SK-N-MC (cell line): ENCODE data around the gene ZAR1L.

Experiments used
- DNase-seq: peaks from one replicate; pipeline ENCODE4 v3.0.0-alpha.2; 2011; ENCODE audit warnings: low read depth, low spot score
- H3K27ac ChIP-seq: fragments of 200-600 bp; sonication (generic); 2 replicates; pipeline ENCODE4 v1.5.1; 2016; ENCODE audit warnings: mixed run types
- H3K36me3 ChIP-seq: fragments of 200-600 bp; sonication (generic); 2 replicates; pipeline ENCODE4 v1.6.1; 2017; ENCODE audit warnings: antibody characterized with exemption, low read length, mixed read lengths; ENCODE audit not compliant: insufficient read depth
- H3K4me3 ChIP-seq: fragments of 200-600 bp; sonication (generic); 2 replicates; pipeline ENCODE4 v1.5.1; 2016
- H3K9ac ChIP-seq: fragments of 200-600 bp; sonication (generic); 2 replicates; pipeline ENCODE4 v1.8.0; 2017; ENCODE audit warnings: mixed run types, mixed read lengths; ENCODE audit not compliant: insufficient read length
- H3K9me3 ChIP-seq: fragments of 200-600 bp; sonication (generic); 2 replicates; pipeline ENCODE4 v1.6.1; 2017; ENCODE audit warnings: low read depth, mild to moderate bottlenecking, antibody characterized with exemption, low read length, moderate library complexity, mixed read lengths
- EZH2 ChIP-seq: fragments of 200-600 bp; sonication (generic); IDR thresholded peaks from one replicate; pipeline ENCODE4 v1.6.1; 2017; ENCODE audit warnings: antibody characterized with exemption
- FOXP2 ChIP-seq: optimal IDR thresholded peaks from 2 replicates; pipeline ENCODE3; 2011; ENCODE audit warnings: mild to moderate bottlenecking, moderate library complexity; ENCODE audit not compliant: insufficient read depth; ENCODE audit errors: extremely low read length, control extremely low read depth
- POLR2AphosphoS5 ChIP-seq: IDR thresholded peaks from 2 replicates; pipeline ENCODE4 v1.6.1; 2012; ENCODE audit warnings: mild to moderate bottlenecking, low read depth, low read length, borderline replicate concordance

ZAR1L gene

GRCh38 chr13:32254916-32255723 lies 60.0 kb downstream of the ZAR1L start:
- Histone ChIP-seq H3K36me3 (no peaks in the 10 kb centered on the region), H3K9ac (no peak overlapping the region), H3K27ac (no peak overlapping the region), H3K4me3 (no peak overlapping the region), H3K9me3 (no peaks in the 10 kb centered on the region)
- TF ChIP-seq EZH2, result no peak
- TF ChIP-seq FOXP2, result no peak
- TF ChIP-seq POLR2AphosphoS5, result no peak
- no peak for DNase-seq

DNA sequence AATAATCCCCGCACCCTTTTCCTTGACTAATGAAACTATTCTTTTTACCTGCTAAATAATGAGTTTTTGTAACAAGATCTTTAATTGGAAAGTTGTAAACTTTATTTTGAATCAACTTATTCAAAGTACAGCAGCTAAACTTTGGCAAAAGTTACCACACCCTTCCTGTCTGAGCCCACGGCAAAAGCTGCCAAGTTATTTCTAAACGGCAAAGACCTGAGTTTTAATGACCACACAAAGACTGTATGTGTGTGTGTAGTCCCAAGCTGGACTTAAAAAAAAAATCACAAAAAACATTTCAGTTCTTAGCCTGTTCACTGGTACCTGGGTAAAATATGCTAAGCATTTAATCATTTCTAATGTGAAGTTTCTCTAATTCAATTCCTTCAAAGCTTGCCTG lies 60.7 kb downstream of the ZAR1L start:
- TF ChIP-seq FOXP2, result no peak
- H3K27ac ChIP-seq, result no peak overlapping the region
- no peak overlapping the region for H3K9ac ChIP-seq
- H3K9me3 ChIP-seq, result no peaks in the 10 kb centered on the region
- no peak for DNase-seq
- H3K36me3 ChIP-seq, result no peaks in the 10 kb centered on the region
- no peak overlapping the region for H3K4me3 ChIP-seq

GRCh38 chr13:32253911-32254399 lies 61.2 kb downstream of the ZAR1L start:
- TF ChIP-seq POLR2AphosphoS5, result no peak
- no peak for TF ChIP-seq EZH2
- TF ChIP-seq FOXP2, result no peak
- Histone ChIP-seq H3K9ac (no peak overlapping the region), H3K4me3 (no peak overlapping the region), H3K36me3 (no peaks in the 10 kb centered on the region), H3K9me3 (no peaks in the 10 kb centered on the region), H3K27ac (no peak overlapping the region)
- no peak for DNase-seq
